Mucosa of rectum (tissue), 2 donors: Measurements from ENCODE around the gene RPS5.
A peak's percentile ranks its signal among the peaks of the same experiment; 100 is the strongest.

ENCODE experiments used
- H3K27ac ChIP-seq, 2 donors: one replicate each; pipeline ENCODE4 v1.7.0; 2013; ENCODE audit warnings: inconsistent platforms in 2 of 2, low read depth in 2 of 2, low read length in 2 of 2
- H3K27me3 ChIP-seq, 2 donors: one replicate each; pipeline ENCODE4 v1.7.0; 2013; ENCODE audit warnings: low read length in 2 of 2; ENCODE audit not compliant: control insufficient read depth in 2 of 2, insufficient read depth in 2 of 2
- H3K36me3 ChIP-seq, 2 donors: one replicate each; pipeline ENCODE4 v1.7.0; 2013; ENCODE audit warnings: low read length in 2 of 2; ENCODE audit not compliant: control insufficient read depth in 2 of 2, insufficient read depth in 2 of 2
- H3K4me1 ChIP-seq, 2 donors: one replicate each; pipeline ENCODE4 v1.7.0; 2013; ENCODE audit warnings: low read length in 2 of 2, mild to moderate bottlenecking in 1 of 2; ENCODE audit not compliant: control insufficient read depth in 2 of 2, insufficient read depth in 2 of 2
- H3K4me3 ChIP-seq, 2 donors: one replicate each; pipeline ENCODE4 v1.7.0; 2013; ENCODE audit warnings: low read length in 2 of 2
- H3K9ac ChIP-seq, 2 donors: one replicate each; pipeline ENCODE4 v1.7.0; 2013; ENCODE audit warnings: low read length in 2 of 2, low read depth in 1 of 2, mild to moderate bottlenecking in 1 of 2
- H3K9me3 ChIP-seq, 2 donors: one replicate each; pipeline ENCODE4 v1.7.0; 2013; ENCODE audit warnings: low read length in 2 of 2; ENCODE audit not compliant: control insufficient read depth in 2 of 2
- donor health status: healthy.
- donor health status: Normal muscosa, but diverticular disease.

RPS5 gene

GRCh38 chr19:58408152-58409009, 21.3 kb downstream of the RPS5 start, which contains the start of gene ZNF584:
Gene ZNF584 (plus strand): TSS chr19:58408649. CDS start chr19:58409148, 499 bp downstream.
- H3K9ac ChIP-seq = peak within 1 kb of the TSS; percentile 83 to 93
- peaks cover 7 to 17% of the 10 kb centered on the region in 2 donors for H3K4me1 ChIP-seq
- no peaks in the 10 kb centered on the region for H3K27me3 ChIP-seq
- H3K27ac ChIP-seq = peak within 1 kb of the TSS; percentile 79 to 87
- H3K36me3 ChIP-seq = no peaks in the 10 kb centered on the region
- H3K9me3 ChIP-seq = no peaks in the 10 kb centered on the region
- H3K4me3 ChIP-seq = peak within 1 kb of the TSS; percentile 87 to 93

GRCh38 chr19:58409010-58409790, 22.1 kb downstream of the RPS5 start:
- H3K27ac ChIP-seq = peak overlapping the region; percentile 79 to 87
- H3K4me1 ChIP-seq = peaks cover 7 to 17% of the 10 kb centered on the region in 2 donors
- H3K27me3 ChIP-seq = no peaks in the 10 kb centered on the region
- no peaks in the 10 kb centered on the region for H3K9me3 ChIP-seq
- peak overlapping the region; percentile 87 to 93 for H3K4me3 ChIP-seq
- no peaks in the 10 kb centered on the region for H3K36me3 ChIP-seq
- peak overlapping the region; percentile 79 to 93 for H3K9ac ChIP-seq

GRCh38 chr19:58416604-58417003, 29.5 kb downstream of the RPS5 start:
- Histone ChIP-seq H3K27ac (no peak overlapping the region), H3K4me3 (no peak overlapping the region), H3K36me3 (peaks cover 17 to 26% of the 10 kb centered on the region in 2 donors), H3K4me1 (no peaks in the 10 kb centered on the region), H3K9ac (no peak overlapping the region), H3K9me3 (no peaks in the 10 kb centered on the region), H3K27me3 (no peaks in the 10 kb centered on the region)

DNA sequence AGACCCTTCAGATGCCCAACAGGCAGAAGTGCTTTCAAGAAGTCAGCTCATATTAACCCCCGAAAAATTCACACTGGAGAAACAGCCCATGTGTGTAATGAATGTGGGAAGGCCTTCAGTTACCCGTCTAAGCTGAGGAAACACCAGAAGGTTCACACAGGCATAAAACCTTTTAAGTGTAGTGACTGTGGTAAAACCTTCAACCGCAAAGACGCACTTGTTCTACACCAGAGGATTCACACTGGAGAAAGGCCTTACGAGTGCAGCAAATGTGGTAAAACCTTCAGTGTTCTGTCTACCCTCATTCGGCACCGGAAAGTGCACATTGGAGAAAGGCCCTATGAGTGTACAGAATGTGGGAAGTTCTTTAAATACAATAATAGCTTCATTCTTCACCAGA, 30.0 kb downstream of the RPS5 start:
- Histone ChIP-seq H3K9ac (no peak overlapping the region), H3K4me3 (no peak overlapping the region), H3K9me3 (no peaks in the 10 kb centered on the region), H3K27me3 (no peaks in the 10 kb centered on the region), H3K4me1 (no peaks in the 10 kb centered on the region), H3K27ac (no peak overlapping the region), H3K36me3 (peaks cover 17 to 26% of the 10 kb centered on the region in 2 donors)

GRCh38 chr19:58428617-58429016, 41.5 kb downstream of the RPS5 start:
- Histone ChIP-seq H3K27ac (no peak overlapping the region), H3K27me3 (no peaks in the 10 kb centered on the region), H3K4me3 (no peak overlapping the region), H3K36me3 (peaks cover under 1 to 13% of the 10 kb centered on the region in 2 donors), H3K9me3 (peaks cover 33 to 43% of the 10 kb centered on the region in 2 donors), H3K9ac (no peak overlapping the region), H3K4me1 (no peaks in the 10 kb centered on the region)

- no peaks in the 10 kb centered on the region for H3K4me1 ChIP-seq
- H3K36me3 ChIP-seq = peaks cover 12 to 24% of the 10 kb centered on the region in 2 donors
- no peak overlapping the region for H3K9ac ChIP-seq
- H3K27me3 ChIP-seq = no peaks in the 10 kb centered on the region
- H3K9me3 ChIP-seq = peaks cover 44 to 53% of the 10 kb centered on the region in 2 donors
- no peak overlapping the region for H3K4me3 ChIP-seq
- no peak overlapping the region for H3K27ac ChIP-seq
Observed at GRCh38 chr19:58429745-58430144, 42.7 kb downstream of the RPS5 start.

DNA sequence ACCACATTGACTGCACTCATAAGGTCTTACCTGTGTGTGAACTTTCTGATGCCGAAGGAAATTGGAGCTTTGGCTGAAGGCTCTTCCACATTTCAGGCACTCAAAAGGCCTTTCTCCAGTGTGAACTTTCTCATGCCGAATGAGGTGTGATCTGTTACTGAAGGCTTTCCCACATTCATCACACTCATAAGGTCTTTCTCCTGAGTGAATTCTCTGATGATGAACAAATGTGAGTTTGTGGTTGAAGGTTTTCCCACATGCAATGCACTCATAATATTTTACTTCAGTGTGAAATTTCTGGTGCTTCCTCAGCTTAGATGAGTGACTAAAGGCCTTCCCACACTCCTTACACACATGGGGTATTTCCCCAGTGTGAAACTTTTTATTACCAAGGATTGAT, 47.1 kb downstream of the RPS5 start:
- Histone ChIP-seq H3K27ac (no peak overlapping the region), H3K4me3 (peak overlapping the region in 1 of 2 donors; percentile 22), H3K36me3 (peaks cover 21 to 50% of the 10 kb centered on the region in 2 donors), H3K9me3 (peaks cover 52 to 65% of the 10 kb centered on the region in 2 donors), H3K9ac (no peak overlapping the region), H3K4me1 (peaks cover 0 to 3% of the 10 kb centered on the region in 2 donors), H3K27me3 (no peaks in the 10 kb centered on the region)

GRCh38 chr19:58439576-58440554, 52.8 kb downstream of the RPS5 start, which contains the start of gene ZNF132:
Gene ZNF132 (minus strand): TSS chr19:58440153. CDS start chr19:58439821, 332 bp downstream.
- Histone ChIP-seq H3K4me1 (peaks cover 6 to 9% of the 10 kb centered on the region in 2 donors), H3K27ac (peak within 1 kb of the TSS; percentile 54 to 79), H3K36me3 (peaks cover 7 to 24% of the 10 kb centered on the region in 2 donors), H3K4me3 (peak within 1 kb of the TSS; percentile 82 to 91), H3K9ac (peak within 1 kb of the TSS; percentile 56 to 63), H3K9me3 (peaks cover 7 to 24% of the 10 kb centered on the region in 2 donors), H3K27me3 (no peaks in the 10 kb centered on the region)

- Histone ChIP-seq H3K9ac (peak overlapping the region in 1 of 2 donors; percentile 27), H3K4me3 (peak overlapping the region; percentile 82 to 91), H3K27me3 (no peaks in the 10 kb centered on the region), H3K9me3 (peaks cover 3 to 19% of the 10 kb centered on the region in 2 donors), H3K27ac (peak overlapping the region; percentile 54 to 66), H3K4me1 (peaks cover 6 to 9% of the 10 kb centered on the region in 2 donors), H3K36me3 (peaks cover 6 to 17% of the 10 kb centered on the region in 2 donors)
Observed at GRCh38 chr19:58440556-58440955, 53.5 kb downstream of the RPS5 start.
